OCI-LY1 (cell line): Measurements from ENCODE around the gene NOTCH4.
"Not testable (repeated sequence)": the region's sequence is repeated elsewhere in the genome, so short reads cannot be mapped to it uniquely, and the experiment has no call there.

ENCODE experiments used
- H2AFZ ChIP-seq: fragments of 200-600 bp; sonication (generic), shearing (Covaris generic); 2 replicates; pipeline ENCODE4 v1.6.0; 2014; ENCODE audit warnings: antibody characterized with exemption, mild to moderate bottlenecking, low read length
- H3F3A ChIP-seq: fragments of 200-600 bp; sonication (generic), shearing (Covaris generic); 2 replicates; pipeline ENCODE4 v1.6.0; 2014; ENCODE audit warnings: mild to moderate bottlenecking, antibody characterized with exemption, low read length, moderate library complexity; ENCODE audit not compliant: insufficient read depth
- H3K27ac ChIP-seq: fragments of 200-600 bp; sonication (generic); 2 replicates; pipeline ENCODE4 v1.5.1; 2014; ENCODE audit warnings: low read length, mixed run types, mild to moderate bottlenecking, low read depth; ENCODE audit not compliant: poor library complexity, severe bottlenecking
- H3K27me3 ChIP-seq: fragments of 200-600 bp; sonication (generic); 2 replicates; pipeline ENCODE4 v1.6.0; 2014; ENCODE audit warnings: antibody characterized with exemption, mild to moderate bottlenecking, low read length, moderate library complexity; ENCODE audit not compliant: insufficient read depth
- H3K36me3 ChIP-seq: fragments of 200-600 bp; sonication (generic); 2 replicates; pipeline ENCODE4 v1.6.1; 2014; ENCODE audit warnings: mild to moderate bottlenecking, antibody characterized with exemption, low read length, moderate library complexity, mixed read lengths; ENCODE audit not compliant: insufficient read depth
- H3K4me1 ChIP-seq: fragments of 200-600 bp; sonication (generic); 2 replicates; pipeline ENCODE4 v1.5.1; 2014; ENCODE audit warnings: mild to moderate bottlenecking, low read length, moderate library complexity; ENCODE audit not compliant: insufficient read depth, severe bottlenecking
- H3K4me2 ChIP-seq: fragments of 200-600 bp; sonication (generic), shearing (Covaris generic); 2 replicates; pipeline ENCODE4 v1.6.1; 2014; ENCODE audit warnings: low read length
- H3K4me3 ChIP-seq: fragments of 200-600 bp; sonication (generic); 2 replicates; pipeline ENCODE4 v1.5.1; 2014; ENCODE audit warnings: low read length, low read depth, mild to moderate bottlenecking, mixed read lengths; ENCODE audit not compliant: poor library complexity, severe bottlenecking
- H3K79me2 ChIP-seq: fragments of 200-600 bp; shearing (Covaris generic); 2 replicates; pipeline ENCODE4 v1.6.1; 2016; ENCODE audit warnings: mixed run types, low read length, mixed read lengths; ENCODE audit not compliant: insufficient read depth
- H3K9ac ChIP-seq: fragments of 200-600 bp; sonication (generic), shearing (Covaris generic); 2 replicates; pipeline ENCODE4 v1.6.1; 2014; ENCODE audit warnings: mild to moderate bottlenecking, low read length, mixed read lengths
- H3K9me2 ChIP-seq: fragments of 200-600 bp; sonication (generic), shearing (Covaris generic); 2 replicates; pipeline ENCODE4 v1.6.1; 2014; ENCODE audit warnings: low read depth, mild to moderate bottlenecking, low read length, mixed read lengths
- H3K9me3 ChIP-seq: fragments of 200-600 bp; shearing (Covaris generic); 2 replicates; pipeline ENCODE4 v1.6.1; 2014; ENCODE audit warnings: low read length, mixed read lengths
- H4K20me1 ChIP-seq: fragments of 200-600 bp; sonication (generic), shearing (Covaris generic); 2 replicates; pipeline ENCODE4 v1.6.0; 2016; ENCODE audit warnings: mild to moderate bottlenecking, low read length; ENCODE audit not compliant: insufficient read depth
- EZH2 ChIP-seq: fragments of 200-600 bp; sonication (generic), shearing (Covaris generic); IDR thresholded peaks from 2 replicates; pipeline ENCODE4 v1.8.0; 2017; ENCODE audit warnings: borderline replicate concordance, mixed run types, mild to moderate bottlenecking, antibody characterized with exemption, low read length, moderate library complexity, mixed read lengths
- TF ChIP-seq, protein P1 (sequence below): fragments of 200-600 bp; sonication (generic), shearing (Covaris generic); IDR thresholded peaks from 2 replicates; pipeline ENCODE4 v1.5.1; 2017; ENCODE audit warnings: mild to moderate bottlenecking, antibody characterized with exemption, low read length, moderate library complexity, mixed read lengths

Gene NOTCH4

DNA sequence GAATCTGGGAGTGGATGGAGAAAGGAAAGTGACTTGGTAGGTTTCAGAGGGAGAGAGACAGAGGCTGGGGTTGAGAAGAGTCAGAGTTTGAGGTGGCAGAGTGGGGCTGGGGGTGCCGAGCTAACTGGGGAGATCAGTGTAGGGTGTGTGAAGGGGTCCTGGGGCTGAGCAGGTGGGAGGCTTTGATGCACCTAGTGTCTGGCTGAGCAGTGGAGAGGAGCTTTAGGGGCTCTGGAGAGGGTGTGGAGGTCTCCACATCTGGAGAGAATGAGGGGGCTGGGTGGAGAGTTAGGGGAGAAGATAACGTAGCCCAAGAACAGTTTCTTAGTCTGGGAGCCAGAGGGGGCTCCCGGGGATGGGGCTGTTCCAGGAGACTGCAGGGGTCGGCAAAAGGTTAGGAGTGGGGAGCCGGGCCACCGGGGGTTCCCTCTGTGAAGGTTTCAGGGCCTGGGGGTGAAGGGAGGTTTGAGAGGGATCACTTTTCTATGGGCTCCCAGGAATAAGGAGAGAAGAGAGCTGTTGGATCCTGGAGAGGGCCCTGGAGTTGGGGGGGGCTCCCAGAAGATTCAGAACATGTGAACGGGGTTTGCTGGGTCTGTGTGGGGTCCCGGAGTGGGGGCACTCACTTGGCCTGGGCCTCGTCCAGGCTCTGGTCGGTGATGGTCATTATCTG lies 34.7 kb downstream of the NOTCH4 start:
- H3K9me3 ChIP-seq = no peaks in the 10 kb centered on the region
- H3K79me2 ChIP-seq = no peaks in the 10 kb centered on the region
- H3K4me2 ChIP-seq = peak overlapping the region; percentile 86
- H3K4me1 ChIP-seq = peaks cover 41% of the 10 kb centered on the region
- H3K36me3 ChIP-seq = peaks cover 23% of the 10 kb centered on the region; the same call in 1 of the 2 replicates
- H3K27me3 ChIP-seq = no peaks in the 10 kb centered on the region
- H3K9me2 ChIP-seq = no peaks in the 10 kb centered on the region
- H4K20me1 ChIP-seq = no peaks in the 10 kb centered on the region
- no peak overlapping the region for H2AFZ ChIP-seq
- TF ChIP-seq EZH2 = no peak
- TF ChIP-seq, protein P1, sequence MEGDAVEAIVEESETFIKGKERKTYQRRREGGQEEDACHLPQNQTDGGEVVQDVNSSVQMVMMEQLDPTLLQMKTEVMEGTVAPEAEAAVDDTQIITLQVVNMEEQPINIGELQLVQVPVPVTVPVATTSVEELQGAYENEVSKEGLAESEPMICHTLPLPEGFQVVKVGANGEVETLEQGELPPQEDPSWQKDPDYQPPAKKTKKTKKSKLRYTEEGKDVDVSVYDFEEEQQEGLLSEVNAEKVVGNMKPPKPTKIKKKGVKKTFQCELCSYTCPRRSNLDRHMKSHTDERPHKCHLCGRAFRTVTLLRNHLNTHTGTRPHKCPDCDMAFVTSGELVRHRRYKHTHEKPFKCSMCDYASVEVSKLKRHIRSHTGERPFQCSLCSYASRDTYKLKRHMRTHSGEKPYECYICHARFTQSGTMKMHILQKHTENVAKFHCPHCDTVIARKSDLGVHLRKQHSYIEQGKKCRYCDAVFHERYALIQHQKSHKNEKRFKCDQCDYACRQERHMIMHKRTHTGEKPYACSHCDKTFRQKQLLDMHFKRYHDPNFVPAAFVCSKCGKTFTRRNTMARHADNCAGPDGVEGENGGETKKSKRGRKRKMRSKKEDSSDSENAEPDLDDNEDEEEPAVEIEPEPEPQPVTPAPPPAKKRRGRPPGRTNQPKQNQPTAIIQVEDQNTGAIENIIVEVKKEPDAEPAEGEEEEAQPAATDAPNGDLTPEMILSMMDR = no peak
- H3K27ac ChIP-seq = peak overlapping the region; percentile 88
- H3F3A ChIP-seq = 0 out of 2 replicates have a peak, but pooled peaks cover 3% of the 10 kb centered on the region
- H3K9ac ChIP-seq = peak overlapping the region; percentile 86
- H3K4me3 ChIP-seq = peak overlapping the region; percentile 73

DNA sequence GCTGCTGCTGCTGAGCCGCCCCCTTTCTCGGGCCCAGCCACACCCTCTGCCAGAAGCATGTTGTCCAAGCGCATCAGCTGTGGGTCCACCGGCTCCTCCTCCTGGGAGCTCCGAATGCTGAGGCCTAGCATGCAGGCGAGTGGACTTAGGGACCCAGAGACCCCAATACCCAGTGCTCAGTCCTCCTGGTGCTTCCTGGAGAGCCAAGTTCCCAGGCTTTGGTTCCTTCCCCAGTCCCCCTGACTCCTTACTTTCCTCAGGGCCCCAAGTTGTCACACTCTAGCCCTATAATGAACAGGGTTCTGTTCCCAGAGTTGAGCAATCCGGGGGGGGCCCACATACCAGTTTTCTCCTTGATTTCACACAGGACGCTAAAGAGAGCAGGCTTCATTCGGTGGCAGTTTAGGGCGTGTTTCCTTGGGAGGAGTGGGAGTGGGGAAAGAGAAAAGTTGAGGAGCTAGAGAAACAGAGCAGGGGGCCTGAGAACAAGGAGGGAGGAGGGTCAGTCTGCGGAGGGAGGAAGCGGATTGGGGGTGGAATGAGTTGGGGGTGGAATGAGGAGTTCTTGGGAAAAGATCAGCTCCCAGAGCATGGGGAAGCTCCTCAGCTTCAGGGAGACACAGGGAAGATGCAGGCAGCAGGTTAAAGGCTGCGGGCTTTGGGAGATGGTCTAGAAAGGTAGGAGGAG lies 35.3 kb downstream of the NOTCH4 start:
- peaks cover 28% of the 10 kb centered on the region; the same call in 1 of the 2 replicates for H3K36me3 ChIP-seq
- H3K4me3 ChIP-seq = peak overlapping the region; percentile 73
- TF ChIP-seq, protein P1 = no peak
- TF ChIP-seq EZH2 = no peak
- H3K27ac ChIP-seq = peak overlapping the region; percentile 88
- H4K20me1 ChIP-seq = no peaks in the 10 kb centered on the region
- no peaks in the 10 kb centered on the region for H3K9me2 ChIP-seq
- no peaks in the 10 kb centered on the region for H3K9me3 ChIP-seq
- peak overlapping the region; percentile 86 for H3K4me2 ChIP-seq
- H3K4me1 ChIP-seq = peaks cover 41% of the 10 kb centered on the region
- H3F3A ChIP-seq = 0 out of 2 replicates have a peak, but pooled peaks cover 3% of the 10 kb centered on the region
- no peaks in the 10 kb centered on the region for H3K27me3 ChIP-seq
- no peak overlapping the region for H2AFZ ChIP-seq
- peak overlapping the region; percentile 86 for H3K9ac ChIP-seq
- H3K79me2 ChIP-seq = no peaks in the 10 kb centered on the region

DNA sequence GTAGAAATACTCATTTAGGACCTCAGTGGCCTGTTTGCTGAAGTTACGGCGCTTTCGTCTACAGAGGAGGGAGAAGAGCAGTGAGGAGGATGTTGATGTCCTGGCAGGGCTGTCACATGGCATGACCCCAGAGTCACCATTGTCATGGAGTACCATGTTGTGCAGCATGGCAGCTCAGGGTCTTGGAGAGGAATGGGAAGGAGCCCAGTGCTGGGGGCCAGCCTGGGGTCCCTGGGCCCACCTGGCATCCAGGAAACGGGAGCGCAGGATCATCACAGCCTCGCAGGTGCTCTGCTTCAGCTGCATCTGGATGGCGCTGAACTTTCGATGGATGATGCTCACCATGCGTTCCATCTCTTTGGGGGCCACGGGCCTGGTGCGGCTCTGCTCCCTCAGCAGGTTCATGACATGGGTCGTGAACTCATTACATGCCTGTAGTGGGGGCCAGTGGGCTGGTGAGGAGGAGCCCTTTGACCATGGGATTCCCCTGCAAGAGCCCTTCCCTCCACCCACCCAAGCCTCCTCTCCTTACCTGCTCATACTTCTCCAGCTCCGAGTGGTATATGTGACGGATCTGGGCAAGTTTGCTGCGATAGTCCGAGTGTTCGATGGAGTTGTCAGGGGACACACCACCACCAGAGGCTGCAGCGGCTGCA lies 36.0 kb downstream of the NOTCH4 start:
- not testable (repeated sequence) for H3K27ac ChIP-seq, H3K9me3 ChIP-seq, H3K4me3 ChIP-seq, H3K4me2 ChIP-seq, H3K27me3 ChIP-seq, H3F3A ChIP-seq, H3K9me2 ChIP-seq, H2AFZ ChIP-seq, H3K9ac ChIP-seq, H4K20me1 ChIP-seq, H3K79me2 ChIP-seq
- peaks cover 33% of the 10 kb centered on the region; the same call in 1 of the 2 replicates for H3K36me3 ChIP-seq
- peaks cover 38% of the 10 kb centered on the region for H3K4me1 ChIP-seq
